Measurements from ENCODE around the gene KRTAP19-6.

DNA sequence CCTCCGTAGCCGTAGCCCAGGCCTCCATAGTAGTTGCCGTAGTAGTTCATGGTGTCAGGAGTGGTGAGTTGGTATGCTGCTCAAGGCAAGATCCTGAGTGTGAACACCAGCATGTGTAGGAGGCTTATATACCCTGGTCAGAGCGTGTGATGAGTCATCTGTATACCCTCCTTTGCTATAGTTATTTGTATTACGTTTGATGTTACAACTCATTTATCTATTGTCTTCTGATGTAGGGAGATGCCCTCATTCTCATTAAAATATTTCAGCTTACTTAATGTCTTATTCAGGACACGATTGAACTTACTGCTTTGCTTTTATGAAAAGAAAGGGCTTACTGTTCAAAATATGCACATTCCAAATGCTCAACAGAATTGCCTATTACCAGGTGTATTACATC, 39.6 kb downstream of the KRTAP19-6 start, which contains the start of gene KRTAP19-5:
- TF ChIP-seq OSR1 (CRISPR knock-in tag; IDR thresholded peaks at IDR 0.05) (no peak), CSDC2 (CRISPR knock-in tag; IDR thresholded peaks at IDR 0.05) (no peak), ZFP30 (CRISPR knock-in tag; IDR thresholded peaks at IDR 0.05) (no peak), BACH2 (CRISPR knock-in tag; IDR thresholded peaks at IDR 0.05; ENCODE audit: borderline replicate concordance) (no peak), PPARA (CRISPR knock-in tag; IDR thresholded peaks at IDR 0.05; ENCODE audit: borderline replicate concordance) (no peak)
- TF ChIP-seq, protein P1, sequence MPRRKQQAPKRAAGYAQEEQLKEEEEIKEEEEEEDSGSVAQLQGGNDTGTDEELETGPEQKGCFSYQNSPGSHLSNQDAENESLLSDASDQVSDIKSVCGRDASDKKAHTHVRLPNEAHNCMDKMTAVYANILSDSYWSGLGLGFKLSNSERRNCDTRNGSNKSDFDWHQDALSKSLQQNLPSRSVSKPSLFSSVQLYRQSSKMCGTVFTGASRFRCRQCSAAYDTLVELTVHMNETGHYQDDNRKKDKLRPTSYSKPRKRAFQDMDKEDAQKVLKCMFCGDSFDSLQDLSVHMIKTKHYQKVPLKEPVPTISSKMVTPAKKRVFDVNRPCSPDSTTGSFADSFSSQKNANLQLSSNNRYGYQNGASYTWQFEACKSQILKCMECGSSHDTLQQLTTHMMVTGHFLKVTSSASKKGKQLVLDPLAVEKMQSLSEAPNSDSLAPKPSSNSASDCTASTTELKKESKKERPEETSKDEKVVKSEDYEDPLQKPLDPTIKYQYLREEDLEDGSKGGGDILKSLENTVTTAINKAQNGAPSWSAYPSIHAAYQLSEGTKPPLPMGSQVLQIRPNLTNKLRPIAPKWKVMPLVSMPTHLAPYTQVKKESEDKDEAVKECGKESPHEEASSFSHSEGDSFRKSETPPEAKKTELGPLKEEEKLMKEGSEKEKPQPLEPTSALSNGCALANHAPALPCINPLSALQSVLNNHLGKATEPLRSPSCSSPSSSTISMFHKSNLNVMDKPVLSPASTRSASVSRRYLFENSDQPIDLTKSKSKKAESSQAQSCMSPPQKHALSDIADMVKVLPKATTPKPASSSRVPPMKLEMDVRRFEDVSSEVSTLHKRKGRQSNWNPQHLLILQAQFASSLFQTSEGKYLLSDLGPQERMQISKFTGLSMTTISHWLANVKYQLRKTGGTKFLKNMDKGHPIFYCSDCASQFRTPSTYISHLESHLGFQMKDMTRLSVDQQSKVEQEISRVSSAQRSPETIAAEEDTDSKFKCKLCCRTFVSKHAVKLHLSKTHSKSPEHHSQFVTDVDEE (CRISPR knock-in tag; IDR thresholded peaks at IDR 0.05) = no peak
- TF ChIP-seq, protein P2, sequence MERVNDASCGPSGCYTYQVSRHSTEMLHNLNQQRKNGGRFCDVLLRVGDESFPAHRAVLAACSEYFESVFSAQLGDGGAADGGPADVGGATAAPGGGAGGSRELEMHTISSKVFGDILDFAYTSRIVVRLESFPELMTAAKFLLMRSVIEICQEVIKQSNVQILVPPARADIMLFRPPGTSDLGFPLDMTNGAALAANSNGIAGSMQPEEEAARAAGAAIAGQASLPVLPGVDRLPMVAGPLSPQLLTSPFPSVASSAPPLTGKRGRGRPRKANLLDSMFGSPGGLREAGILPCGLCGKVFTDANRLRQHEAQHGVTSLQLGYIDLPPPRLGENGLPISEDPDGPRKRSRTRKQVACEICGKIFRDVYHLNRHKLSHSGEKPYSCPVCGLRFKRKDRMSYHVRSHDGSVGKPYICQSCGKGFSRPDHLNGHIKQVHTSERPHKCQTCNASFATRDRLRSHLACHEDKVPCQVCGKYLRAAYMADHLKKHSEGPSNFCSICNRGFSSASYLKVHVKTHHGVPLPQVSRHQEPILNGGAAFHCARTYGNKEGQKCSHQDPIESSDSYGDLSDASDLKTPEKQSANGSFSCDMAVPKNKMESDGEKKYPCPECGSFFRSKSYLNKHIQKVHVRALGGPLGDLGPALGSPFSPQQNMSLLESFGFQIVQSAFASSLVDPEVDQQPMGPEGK (CRISPR knock-in tag; IDR thresholded peaks at IDR 0.05; ENCODE audit: borderline replicate concordance) = no peak

All from SK-N-SH treated with all-trans-retinoic acid at 6 μM for 48 hours (cell line).